ENCODE results near the gene FOXL2NB. TPM values are rescaled to one million over a fixed set of nuclear protein-coding genes. Genes with fewer than 3 reads are reported as not detected.

Gene FOXL2NB
- polyA plus RNA-seq, 1 experiment = 0.13 TPM

GRCh38 chr3:138938877-138939560 lies 8.0 kb upstream of the FOXL2NB start:
- no peak for DNase-seq (ENCODE audit: low read depth)
- Histone ChIP-seq H3K4me3 (ENCODE audit: low read depth, low read length) (no peak overlapping the region), H3K36me3 (ENCODE audit: control insufficient read depth, insufficient read depth, low read length) (no peaks in the 10 kb centered on the region), H3K27me3 (ENCODE audit: control insufficient read depth, insufficient read depth, low read length) (peaks cover 73% of the 10 kb centered on the region)
- CTCF ChIA-PET = interaction anchor here (0.7 to 9.8 kb wide), 3 partner anchors 18 to 392 kb away, joined by 3 to 185 read pairs (median 3); no protein-coding TSS in a partner anchor
- POLR2A ChIA-PET = no interaction called here
- no peak for TF ChIP-seq CTCF (IDR thresholded peaks at IDR 0.05; ENCODE audit: insufficient read depth, low read depth, low read length)

GRCh38 chr3:138939561-138940241 lies 7.3 kb upstream of the FOXL2NB start:
- POLR2A ChIA-PET = no interaction called here
- CTCF ChIA-PET = interaction anchor here (1.4 to 9.8 kb wide), 2 partner anchors 9 to 18 kb away, joined by 5 to 185 read pairs; no protein-coding TSS in a partner anchor
- DNase-seq (ENCODE audit: low read depth) = no peak
- H3K27me3 ChIP-seq (ENCODE audit: control insufficient read depth, insufficient read depth, low read length) = peaks cover 77% of the 10 kb centered on the region
- no peaks in the 10 kb centered on the region for H3K36me3 ChIP-seq (ENCODE audit: control insufficient read depth, insufficient read depth, low read length)
- TF ChIP-seq CTCF (IDR thresholded peaks at IDR 0.05; ENCODE audit: insufficient read depth, low read depth, low read length) = no peak
- no peak overlapping the region for H3K4me3 ChIP-seq (ENCODE audit: low read depth, low read length)

GRCh38 chr3:138940446-138940845 lies 6.6 kb upstream of the FOXL2NB start:
- no peak overlapping the region for H3K4me3 ChIP-seq (ENCODE audit: low read depth, low read length)
- no peak for TF ChIP-seq CTCF (IDR thresholded peaks at IDR 0.05; ENCODE audit: insufficient read depth, low read depth, low read length)

GRCh38 chr3:138941259-138941885 lies 5.6 kb upstream of the FOXL2NB start:
- CTCF ChIA-PET = interaction anchor here (0.6 to 1.9 kb wide), 7 partner anchors 9 to 388 kb away, joined by 3 to 8 read pairs (median 3); no protein-coding TSS in a partner anchor
- no peak for DNase-seq (ENCODE audit: low read depth)
- Histone ChIP-seq H3K4me3 (ENCODE audit: low read depth, low read length) (no peak overlapping the region), H3K36me3 (ENCODE audit: control insufficient read depth, insufficient read depth, low read length) (no peaks in the 10 kb centered on the region), H3K27me3 (ENCODE audit: control insufficient read depth, insufficient read depth, low read length) (peaks cover 82% of the 10 kb centered on the region)
- peak; percentile 65 for TF ChIP-seq CTCF (IDR thresholded peaks at IDR 0.05; ENCODE audit: insufficient read depth, low read depth, low read length)
- POLR2A ChIA-PET = no interaction called here

More at GRCh38 chr3:138940446-138940845, 6.6 kb upstream of the FOXL2NB start:
- H3K27me3 ChIP-seq (ENCODE audit: control insufficient read depth, insufficient read depth, low read length) = peaks cover 84% of the 10 kb centered on the region
- CTCF ChIA-PET = interaction anchor here (0.9 to 1.9 kb wide), 5 partner anchors 9 to 389 kb away, joined by 3 to 8 read pairs (median 5); no protein-coding TSS in a partner anchor
- H3K36me3 ChIP-seq (ENCODE audit: control insufficient read depth, insufficient read depth, low read length) = no peaks in the 10 kb centered on the region
- POLR2A ChIA-PET = no interaction called here
- DNase-seq (ENCODE audit: low read depth) = no peak

- CTCF ChIA-PET = interaction anchor here (0.6 to 1.9 kb wide), 6 partner anchors 18 to 387 kb away, joined by 3 to 8 read pairs (median 3); no protein-coding TSS in a partner anchor
- no peaks in the 10 kb centered on the region for H3K36me3 ChIP-seq (ENCODE audit: control insufficient read depth, insufficient read depth, low read length)
- H3K4me3 ChIP-seq (ENCODE audit: low read depth, low read length) = no peak overlapping the region
- no peak for TF ChIP-seq CTCF (IDR thresholded peaks at IDR 0.05; ENCODE audit: insufficient read depth, low read depth, low read length)
- POLR2A ChIA-PET = interaction anchor here (0.5 kb wide), 1 partner anchor 348 kb away, joined by 3 read pairs; the partner anchor contains the start of gene CEP70
- no peak for DNase-seq (ENCODE audit: low read depth)
- H3K27me3 ChIP-seq (ENCODE audit: control insufficient read depth, insufficient read depth, low read length) = peaks cover 77% of the 10 kb centered on the region
Measured at GRCh38 chr3:138942271-138942670, 4.7 kb upstream of the FOXL2NB start.
